ENCODE data around the gene CUL5.

DNA sequence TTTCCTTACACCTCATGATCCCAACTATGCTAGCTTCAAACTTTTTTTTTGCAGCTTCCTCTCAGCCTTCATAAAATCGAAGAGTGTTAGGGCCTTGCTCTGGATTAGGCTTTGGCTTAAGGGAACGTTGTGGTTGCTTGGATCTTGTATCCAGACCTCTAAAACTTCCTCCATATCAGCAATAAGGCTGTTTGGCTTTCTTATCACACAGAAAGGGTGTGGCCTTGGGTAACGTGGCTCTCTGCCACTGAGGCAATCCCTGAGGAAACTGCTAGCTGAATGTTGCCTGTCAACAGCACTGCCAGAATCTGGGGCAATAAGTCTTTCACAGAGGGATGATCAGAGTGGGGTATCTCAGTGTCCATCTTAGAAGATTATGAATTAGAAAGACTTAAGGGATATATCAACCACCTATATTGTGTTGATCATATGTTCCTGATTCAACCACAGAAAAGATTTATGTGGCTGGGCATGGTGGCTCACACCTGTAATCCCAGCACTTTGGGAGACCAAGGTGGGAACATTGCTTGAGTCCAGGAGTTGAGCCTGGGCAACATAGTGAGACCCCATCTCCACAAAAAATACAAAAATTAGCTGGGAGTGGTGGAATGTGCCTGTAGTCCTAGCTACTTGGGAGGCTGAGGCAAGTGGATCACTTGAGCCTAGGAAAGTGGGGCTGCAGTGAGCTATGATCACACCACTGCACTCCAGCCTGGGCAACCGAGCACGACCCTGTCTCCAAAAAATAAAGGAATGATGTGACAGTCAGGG, 12.5 kb upstream of the CUL5 start:
- TF ChIP-seq EZH2 (IDR thresholded peaks at IDR 0.05) (no peak), POLR2AphosphoS5 (IDR thresholded peaks at IDR 0.05; ENCODE audit: borderline replicate concordance, low read depth, low read length) (no peak), FOXP2 (optimal IDR thresholded peaks at IDR 0.05; ENCODE audit: control extremely low read depth, extremely low read length, insufficient read depth) (no peak)

Measured in SK-N-MC (cell line).